GM21367 (cell line): Measurements from ENCODE around the gene RPP21.
A peak's percentile ranks its signal among the peaks of the same experiment; 100 is the strongest.

ENCODE experiments used
- ATAC-seq: cut with Tn5 transposase; IDR thresholded peaks from one replicate; pipeline ENCODE4 v1.9.1; 2021; ENCODE audit not compliant: unreplicated experiment

The RPP21 gene

DNA sequence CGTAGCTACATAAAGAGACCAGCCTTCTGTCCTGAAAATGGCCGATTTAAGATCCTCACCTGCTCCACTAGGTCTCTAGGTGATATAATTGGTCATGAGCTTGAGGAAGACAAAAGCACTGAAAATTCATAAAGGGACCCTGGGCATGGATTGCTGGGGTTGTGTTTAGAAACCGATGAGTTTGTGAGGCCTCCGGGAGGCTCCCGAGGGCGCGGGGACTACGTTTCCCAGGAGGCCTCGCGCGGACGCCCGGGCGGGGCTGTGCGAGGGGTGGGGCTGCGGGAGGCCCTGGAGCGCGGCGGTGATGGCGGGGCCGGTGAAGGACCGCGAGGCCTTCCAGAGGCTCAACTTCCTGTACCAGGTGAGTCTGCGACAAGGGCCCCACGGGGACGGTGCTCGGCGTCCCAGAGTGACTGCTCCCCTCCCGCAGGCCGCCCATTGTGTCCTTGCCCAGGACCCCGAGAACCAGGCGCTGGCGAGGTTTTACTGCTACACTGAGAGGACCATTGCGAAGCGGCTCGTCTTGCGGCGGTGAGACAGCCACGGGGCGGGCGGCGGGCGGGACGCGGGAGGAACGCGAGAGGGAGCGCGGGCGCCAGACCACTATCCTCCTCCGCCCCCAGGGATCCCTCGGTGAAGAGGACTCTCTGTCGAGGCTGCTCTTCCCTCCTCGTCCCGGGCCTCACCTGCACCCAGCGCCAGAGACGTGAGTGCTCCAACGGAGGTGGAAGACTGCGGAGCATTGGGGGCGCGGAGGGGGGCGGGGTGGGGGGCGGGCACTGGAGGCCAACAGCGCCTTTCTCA lies at the start of gene RPP21:
Gene RPP21 (plus strand): TSS at position 289 of the 804 bp plus-strand sequence. CDS start 16 bp downstream, at position 305.
- ATAC-seq: peak; percentile 85

DNA sequence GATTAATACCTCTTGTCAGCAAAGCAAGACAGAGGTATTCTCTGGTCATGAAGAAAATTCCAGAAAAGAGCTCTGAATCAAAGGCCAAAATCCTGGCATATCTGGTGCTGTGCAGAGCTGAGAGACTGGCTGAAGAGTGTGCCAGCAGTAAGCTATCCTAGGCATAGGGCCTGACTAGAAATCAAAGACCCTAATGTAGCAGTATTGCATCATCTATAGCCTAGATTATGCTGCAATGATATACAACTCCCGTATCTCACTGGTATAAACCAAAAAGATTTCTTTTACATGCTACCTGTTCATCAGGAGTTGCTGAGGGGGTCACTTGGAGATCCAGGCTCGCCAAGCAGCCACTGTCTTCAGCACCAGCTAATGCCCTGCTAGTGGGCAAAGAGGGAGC lies 49.1 kb upstream of the RPP21 start:
- ATAC-seq: no peak

GRCh38 chr6:30304002-30304401 lies 41.0 kb upstream of the RPP21 start:
- ATAC-seq: no peak

DNA sequence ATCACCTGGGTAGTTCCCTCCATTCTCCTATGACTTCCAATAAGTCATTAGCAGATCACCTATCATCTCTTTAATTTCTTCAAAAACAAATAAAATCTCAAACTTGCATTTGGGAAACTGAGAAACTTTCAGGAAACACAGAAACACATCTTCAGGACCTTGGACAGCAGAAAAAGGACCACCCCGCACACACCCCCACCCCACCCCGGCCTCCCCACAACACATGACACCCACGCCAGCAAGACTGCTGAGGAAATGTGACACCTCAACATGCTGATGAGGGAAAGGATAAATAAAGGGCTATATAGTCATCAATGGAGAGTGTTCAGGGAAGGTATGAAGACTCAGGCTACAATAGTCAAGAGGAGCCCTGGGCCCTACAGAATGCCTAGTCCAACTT lies 33.9 kb upstream of the RPP21 start:
- no peak for ATAC-seq

DNA sequence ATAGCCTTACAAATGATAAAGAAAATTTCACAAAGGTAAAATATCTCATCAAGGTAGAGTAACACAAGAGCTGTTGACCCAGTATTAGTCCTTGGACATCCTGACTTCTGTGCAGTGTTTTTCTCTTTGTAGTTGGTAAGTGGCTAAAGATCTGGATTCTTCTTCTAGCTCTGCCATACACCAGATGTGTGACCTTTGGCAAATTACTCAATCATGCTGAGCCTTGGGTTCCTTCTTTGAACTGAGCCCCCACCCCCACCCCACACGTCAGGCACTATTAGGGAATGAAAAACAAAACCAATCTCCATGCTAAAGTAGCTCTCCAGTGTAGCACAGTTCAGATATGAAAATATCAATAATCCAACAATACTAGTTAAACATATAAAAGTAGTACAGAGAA lies 33.3 kb upstream of the RPP21 start:
- ATAC-seq: no peak

DNA sequence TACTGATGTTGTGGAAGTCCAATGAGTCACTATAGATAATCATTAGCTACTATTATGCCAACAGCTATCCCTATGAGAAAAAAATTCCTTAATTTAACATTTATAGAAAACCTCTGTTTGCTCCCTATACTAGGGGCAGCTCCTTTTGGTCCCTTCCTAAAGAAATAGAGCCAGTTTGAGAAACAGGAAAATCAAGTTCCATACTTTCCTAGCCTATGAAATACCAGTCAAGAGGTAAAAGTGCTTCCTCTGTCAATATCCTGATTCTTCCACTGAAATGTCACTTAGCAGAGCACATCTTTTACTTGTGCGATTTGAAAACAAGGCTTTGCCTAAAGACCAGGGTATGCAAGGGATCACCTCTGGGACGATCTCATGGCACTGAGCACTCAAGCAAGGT lies 32.7 kb upstream of the RPP21 start:
- ATAC-seq: no peak

DNA sequence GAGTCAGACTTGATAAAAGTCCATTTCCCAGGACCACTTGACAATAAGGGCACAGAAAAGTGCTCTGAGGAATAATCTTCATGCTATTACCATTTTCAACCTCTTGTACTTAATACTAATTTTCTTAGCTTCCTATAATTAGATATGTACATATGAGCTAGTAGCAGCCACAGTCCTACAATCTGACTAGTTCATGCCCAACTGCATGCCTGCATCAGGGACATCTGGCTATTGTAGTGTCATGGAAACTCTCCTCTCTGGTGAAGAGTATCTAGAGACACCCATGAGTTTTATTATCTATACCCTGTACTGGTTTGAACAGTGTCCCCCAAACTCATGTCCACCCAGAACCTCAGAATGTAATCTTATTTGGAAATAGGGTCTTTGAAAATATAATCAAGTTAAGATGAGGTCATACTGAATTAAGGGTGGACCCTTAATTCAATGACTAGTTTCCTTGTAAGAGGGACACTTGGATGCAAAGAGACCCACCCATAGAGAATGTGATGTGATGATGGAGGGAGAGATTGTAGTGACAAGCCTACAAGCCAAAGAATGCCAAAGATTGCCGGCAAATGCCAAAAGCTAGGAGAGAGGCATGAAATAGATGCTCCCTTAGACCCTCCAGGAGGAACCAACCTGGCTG lies 32.2 kb upstream of the RPP21 start:
- no peak for ATAC-seq

- no peak for ATAC-seq
Observed at GRCh38 chr6:30315156-30315555, 29.8 kb upstream of the RPP21 start.

- no peak for ATAC-seq
Observed at GRCh38 chr6:30317913-30318589, 26.9 kb upstream of the RPP21 start.

DNA sequence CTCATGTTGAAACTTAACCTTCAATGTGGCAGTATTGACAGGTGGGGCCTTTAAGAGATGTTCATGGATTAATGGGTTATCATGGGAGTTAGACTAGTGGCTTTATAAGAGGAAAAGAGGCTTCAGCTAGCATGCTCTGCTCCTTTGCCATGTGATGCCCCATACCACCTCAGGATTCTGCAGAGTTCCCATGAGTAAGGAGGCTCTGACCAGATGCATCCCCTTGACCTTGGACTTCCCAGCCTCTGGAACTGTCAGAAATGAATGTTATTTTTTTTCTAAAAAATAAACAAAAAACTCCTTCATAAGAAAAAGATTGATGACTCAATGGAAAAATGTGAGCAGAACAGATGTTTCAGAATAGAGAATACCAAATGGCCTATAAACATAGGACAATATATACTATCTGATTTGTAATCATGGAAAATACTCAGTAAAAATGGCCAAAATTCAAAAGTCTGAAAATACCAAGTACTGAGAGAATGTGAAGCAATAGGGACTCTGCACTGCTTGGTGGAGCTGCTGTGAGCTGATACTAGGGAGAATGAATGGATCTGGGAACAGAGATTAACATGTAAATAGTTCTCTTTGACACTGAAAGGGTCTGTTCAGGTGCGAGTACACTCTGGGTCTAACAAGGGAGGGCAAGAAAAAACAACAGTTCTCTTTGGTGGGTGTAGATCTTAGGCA lies 25.7 kb upstream of the RPP21 start:
- ATAC-seq: no peak

GRCh38 chr6:30321692-30322388 lies 23.1 kb upstream of the RPP21 start:
- no peak for ATAC-seq

GRCh38 chr6:30322527-30323501 lies 22.1 kb upstream of the RPP21 start:
- no peak for ATAC-seq

DNA sequence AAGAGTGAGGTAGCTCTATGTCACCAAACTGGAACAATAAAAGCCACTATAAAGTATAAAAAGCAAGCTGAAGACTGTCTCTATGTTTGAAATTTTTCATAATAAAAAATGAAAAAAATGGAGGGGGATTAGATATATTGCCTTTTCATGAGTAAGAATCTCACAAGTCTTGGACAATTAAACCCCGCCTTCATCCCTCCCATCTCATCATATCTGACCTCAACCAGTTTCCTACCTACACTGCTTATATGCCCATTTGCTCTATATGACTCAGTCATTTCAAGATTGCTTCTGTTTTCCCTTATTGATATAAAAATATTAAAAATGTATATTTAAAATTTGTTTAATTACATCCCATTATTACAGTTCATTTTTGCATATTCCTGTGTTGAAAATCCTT lies 21.1 kb upstream of the RPP21 start:
- ATAC-seq: no peak

DNA sequence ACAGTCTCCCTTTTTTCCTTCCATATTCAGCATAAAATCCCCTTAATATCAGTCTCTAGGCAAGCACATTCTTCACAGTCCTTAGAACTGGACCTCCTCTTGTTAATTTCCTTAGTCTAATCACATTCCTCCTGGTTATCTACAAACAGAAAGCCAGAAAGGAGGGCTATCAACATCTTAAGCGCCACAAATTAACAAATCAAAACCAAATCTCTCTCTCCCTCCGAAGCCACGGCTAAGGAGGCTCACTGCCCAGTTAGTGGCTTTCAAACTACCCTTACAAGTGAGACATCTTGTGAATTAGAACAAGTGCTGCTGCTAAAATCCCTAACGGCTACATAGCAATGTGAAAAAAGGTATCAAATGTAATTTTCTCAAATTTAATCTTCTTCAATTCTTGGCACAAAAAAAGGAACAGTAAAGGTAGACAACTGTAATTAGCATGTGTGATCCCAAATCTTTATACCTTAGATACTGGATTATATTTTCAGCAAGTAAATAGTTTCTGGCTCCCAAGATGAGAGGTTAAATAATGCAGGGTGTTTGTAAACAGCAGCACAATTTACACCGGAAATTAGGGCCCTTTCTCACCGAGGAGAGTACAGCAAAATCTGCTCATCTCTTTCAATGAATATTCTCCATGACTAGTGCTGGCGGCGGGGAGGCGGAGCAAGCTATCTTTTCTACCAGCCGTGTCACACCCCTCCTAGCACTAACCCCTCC lies 19.6 kb upstream of the RPP21 start:
- no peak for ATAC-seq

DNA sequence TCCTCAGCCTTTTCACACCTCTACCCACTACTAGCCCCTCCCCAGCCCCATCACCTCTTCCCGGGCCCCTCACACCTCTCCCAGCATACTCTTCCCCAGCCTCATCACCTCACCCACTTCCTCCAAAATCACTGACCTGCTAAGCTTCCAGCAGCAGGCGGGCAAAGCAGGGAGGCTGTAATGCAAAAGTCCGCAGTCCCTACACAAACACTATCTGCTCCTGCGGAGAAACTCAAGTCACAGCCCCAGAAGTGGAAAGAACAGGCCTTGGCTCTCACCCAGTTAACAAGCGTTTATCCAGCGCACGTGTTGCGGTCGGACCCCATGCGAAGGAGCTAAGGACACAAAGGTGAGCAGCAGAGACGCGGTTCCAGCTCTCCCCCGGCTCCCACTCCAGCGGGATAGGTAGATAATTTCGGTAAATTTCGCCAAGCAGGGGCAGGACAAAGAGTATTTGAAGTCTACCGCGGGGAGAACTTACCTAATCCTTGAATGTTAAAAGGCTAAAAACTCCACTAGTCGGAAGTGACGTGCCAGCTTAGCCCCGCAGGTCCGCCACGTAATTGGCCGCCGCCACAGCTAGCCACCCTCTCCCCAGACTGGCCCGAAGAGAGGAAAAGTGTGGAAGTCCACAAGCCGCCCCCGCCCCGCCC lies 19.0 kb upstream of the RPP21 start:
- ATAC-seq: peak; percentile 29

GRCh38 chr6:30326526-30327231 lies 18.3 kb upstream of the RPP21 start, which contains the start of gene TRIM39:
TSS of gene TRIM39 (plus strand) at chr6:30326927. CDS start at chr6:30329318, 2,391 bp downstream.
- ATAC-seq: peak; percentile 61

DNA sequence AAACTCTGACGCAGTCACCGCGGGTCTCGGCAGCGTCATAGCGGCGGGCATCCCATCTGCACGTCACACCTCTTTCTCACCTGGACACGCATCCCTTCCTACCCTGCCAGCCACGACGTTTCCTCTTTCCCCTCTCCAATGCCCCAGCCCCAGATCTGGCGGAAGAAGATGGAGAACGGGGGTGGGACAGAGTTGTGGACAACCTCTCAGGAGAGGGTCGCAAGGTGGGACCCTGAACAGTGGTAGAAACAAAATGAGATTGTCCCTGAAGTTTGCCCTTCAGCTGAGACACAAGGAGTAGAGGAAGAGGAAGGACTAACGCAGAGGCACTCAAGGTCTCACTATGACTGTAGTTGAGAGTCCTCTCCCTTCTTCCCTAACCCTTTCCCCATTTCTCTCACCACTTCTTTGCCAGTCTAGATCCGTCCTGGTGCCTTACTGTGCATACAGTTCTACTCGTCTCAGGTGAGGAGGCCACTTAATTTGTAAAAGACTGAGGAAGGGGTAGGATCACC lies 17.7 kb upstream of the RPP21 start:
- no peak for ATAC-seq

DNA sequence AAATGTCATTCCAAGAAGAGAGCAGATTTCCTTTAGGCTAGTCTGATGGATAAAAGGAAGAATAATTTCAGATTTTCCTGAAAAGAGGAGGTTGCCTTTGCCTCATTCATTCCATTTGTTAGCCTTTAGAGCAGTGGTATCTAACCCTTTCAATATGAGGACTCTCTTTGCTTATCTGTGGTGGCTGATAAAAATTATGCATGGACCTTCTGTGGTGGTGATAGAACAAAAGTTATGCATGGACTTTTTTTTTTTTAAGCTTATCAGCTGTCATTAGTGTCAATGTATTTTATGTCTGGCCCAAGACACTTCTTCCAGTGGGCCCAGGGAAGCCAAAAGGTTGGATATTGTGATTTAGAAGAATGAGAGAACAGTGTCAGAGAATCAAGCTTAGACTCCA lies 16.6 kb upstream of the RPP21 start:
- ATAC-seq: no peak
